ENCODE data around the gene ATP8A2.

- TF ChIP-seq POLR2A (IDR thresholded peaks at IDR 0.05) = no peak
- TF ChIP-seq CTCF (IDR thresholded peaks at IDR 0.05) = no peak
Measured at GRCh38 chr13:26034018-26034417, 662.2 kb downstream of the ATP8A2 start.
